GM21737 (cell line): ENCODE measurements around the gene CNTN5.
"Not testable (repeated sequence)": the region's sequence is repeated elsewhere in the genome, so short reads cannot be mapped to it uniquely, and the experiment has no call there.

Source experiments
- ATAC-seq: cut with Tn5 transposase; IDR thresholded peaks from one replicate; pipeline ENCODE4 v1.9.1; 2021; ENCODE audit warnings: mild to moderate bottlenecking, moderate library complexity; ENCODE audit not compliant: unreplicated experiment

CNTN5 gene

GRCh38 chr11:99268886-99269285 is 248.1 kb downstream of the CNTN5 start:
- ATAC-seq = no peak

- no peak for ATAC-seq
Observed at GRCh38 chr11:99271527-99271926, 250.8 kb downstream of the CNTN5 start.

GRCh38 chr11:99275521-99275920 is 254.8 kb downstream of the CNTN5 start:
- no peak for ATAC-seq

GRCh38 chr11:99277281-99277680 is 256.5 kb downstream of the CNTN5 start:
- no peak for ATAC-seq

GRCh38 chr11:99279266-99279665 is 258.5 kb downstream of the CNTN5 start:
- ATAC-seq = no peak

GRCh38 chr11:99281331-99281730 is 260.6 kb downstream of the CNTN5 start:
- ATAC-seq = no peak

- ATAC-seq = not testable (repeated sequence)
Observed at GRCh38 chr11:99297925-99298324, 277.2 kb downstream of the CNTN5 start.

- no peak for ATAC-seq
Observed at GRCh38 chr11:99307510-99308088, 286.9 kb downstream of the CNTN5 start.

- ATAC-seq = no peak
Observed at GRCh38 chr11:99311870-99312269, 291.1 kb downstream of the CNTN5 start.

GRCh38 chr11:99316776-99317520 is 296.2 kb downstream of the CNTN5 start:
- no peak for ATAC-seq

- ATAC-seq = no peak
Observed at GRCh38 chr11:99320769-99321290, 300.1 kb downstream of the CNTN5 start.

GRCh38 chr11:99325847-99326246 is 305.1 kb downstream of the CNTN5 start:
- no peak for ATAC-seq

- no peak for ATAC-seq
Observed at GRCh38 chr11:99327066-99327465, 306.3 kb downstream of the CNTN5 start.

GRCh38 chr11:99327527-99327926 is 306.8 kb downstream of the CNTN5 start:
- no peak for ATAC-seq

- no peak for ATAC-seq
Observed at GRCh38 chr11:99333621-99334020, 312.9 kb downstream of the CNTN5 start.

- ATAC-seq = no peak
Observed at GRCh38 chr11:99343117-99343516, 322.4 kb downstream of the CNTN5 start.

GRCh38 chr11:99349151-99349673 is 328.5 kb downstream of the CNTN5 start:
- ATAC-seq = no peak

- ATAC-seq = no peak
Observed at GRCh38 chr11:99351624-99352023, 330.9 kb downstream of the CNTN5 start.

GRCh38 chr11:99352642-99353041 is 331.9 kb downstream of the CNTN5 start:
- ATAC-seq = no peak

- no peak for ATAC-seq
Observed at GRCh38 chr11:99366546-99366945, 345.8 kb downstream of the CNTN5 start.

- ATAC-seq = no peak
Observed at GRCh38 chr11:99368583-99368982, 347.8 kb downstream of the CNTN5 start.

- ATAC-seq = no peak
Observed at GRCh38 chr11:99370549-99371216, 349.9 kb downstream of the CNTN5 start.
